Lung (tissue), 12 donors: ENCODE results near the gene RNF182. TPM values are rescaled to one million over a fixed set of nuclear protein-coding genes. Genes with fewer than 3 reads are reported as not detected.

Source experiments
- ATAC-seq: fragments of 200-7000 bp; cut with Tn5 transposase; one replicate; pipeline ENCODE4 v1.9.1; 2020; ENCODE audit warnings: moderate number of reproducible peaks; ENCODE audit not compliant: insufficient read depth, low FRiP score
- DNase-seq, 3 donors: peaks; one replicate each; pipeline ENCODE4 v3.0.0-alpha.2; 2013 to 2017
- H3K27ac ChIP-seq, 2 donors: one replicate each; pipeline ENCODE4 v1.5.1; 2013; ENCODE audit warnings: mild to moderate bottlenecking in 2 of 2, moderate library complexity in 2 of 2, control low read depth in 1 of 2, inconsistent platforms in 1 of 2, low read depth in 1 of 2, low read length in 1 of 2
- H3K27me3 ChIP-seq, 3 donors: one replicate each; pipeline ENCODE4 v1.5.1; 2013; ENCODE audit warnings: low read length in 2 of 3; ENCODE audit not compliant: control insufficient read depth in 3 of 3, insufficient read depth in 3 of 3
- H3K36me3 ChIP-seq, 4 donors: one replicate each; pipeline ENCODE4 v1.5.1; 2013; ENCODE audit warnings: low read length in 4 of 4, mild to moderate bottlenecking in 1 of 4, moderate library complexity in 1 of 4; ENCODE audit not compliant: control insufficient read depth in 4 of 4, insufficient read depth in 4 of 4
- H3K4me1 ChIP-seq, 5 donors: one replicate each; pipeline ENCODE4 v1.5.1; 2013; ENCODE audit warnings: low read length in 5 of 5, mild to moderate bottlenecking in 2 of 5, moderate library complexity in 1 of 5; ENCODE audit not compliant: control insufficient read depth in 5 of 5, insufficient read depth in 5 of 5
- H3K4me3 ChIP-seq: one replicate; pipeline ENCODE4 v1.5.1; 2013; ENCODE audit warnings: mild to moderate bottlenecking, control low read depth, moderate library complexity
- H3K9ac ChIP-seq, 2 donors: one replicate each; pipeline ENCODE4 v1.5.1; 2013; ENCODE audit warnings: low read length in 2 of 2, control low read depth in 1 of 2; ENCODE audit not compliant: insufficient read depth in 1 of 2
- H3K9me3 ChIP-seq, 4 donors: one replicate each; pipeline ENCODE4 v1.5.1; 2013; ENCODE audit warnings: low read length in 3 of 4, mild to moderate bottlenecking in 1 of 4, moderate library complexity in 1 of 4; ENCODE audit not compliant: control insufficient read depth in 4 of 4, insufficient read depth in 3 of 4
- CTCF ChIP-seq: IDR thresholded peaks from 2 replicates; pipeline ENCODE4 v1.5.1; 2012; ENCODE audit warnings: mild to moderate bottlenecking; ENCODE audit errors: control extremely low read depth, extremely low read depth
- WGBS, 2 donors: extraction: QIAGEN DNeasy Blood & Tissue Kit; methylation state at CpG; one replicate each; pipeline ENCODE4 v1.1.7; 2013; 5-methylcytosine and 5-hydroxymethylcytosine counted together
- polyA plus RNA-seq, 2 donors: library from polyadenylated mRNA; stranded (reverse); fragments of 200-250 nt; gene quantifications; one replicate each; pipeline ENCODE4 v1.2.1, GENCODE V29; 2013
- total RNA-seq, 2 donors: library from RNA; depleted of rRNA in 1 of 2; stranded (reverse); fragments of >200 nt in 1 of 2; gene quantifications; one replicate each; pipeline ENCODE4 v1.2.1, GENCODE V29; 2014 to 2021
- donor health status: control.
- donor health status: control.
- donor health status: Bipolar disorder and iron deficiency.
- donor health status: healthy.
- donor health status: DM: yes; HTN: yes; CAD: no.

Gene RNF182
- total and polyA plus RNA-seq, 4 donors, result 0.90 to 5.0 (median 1.8) TPM

DNA sequence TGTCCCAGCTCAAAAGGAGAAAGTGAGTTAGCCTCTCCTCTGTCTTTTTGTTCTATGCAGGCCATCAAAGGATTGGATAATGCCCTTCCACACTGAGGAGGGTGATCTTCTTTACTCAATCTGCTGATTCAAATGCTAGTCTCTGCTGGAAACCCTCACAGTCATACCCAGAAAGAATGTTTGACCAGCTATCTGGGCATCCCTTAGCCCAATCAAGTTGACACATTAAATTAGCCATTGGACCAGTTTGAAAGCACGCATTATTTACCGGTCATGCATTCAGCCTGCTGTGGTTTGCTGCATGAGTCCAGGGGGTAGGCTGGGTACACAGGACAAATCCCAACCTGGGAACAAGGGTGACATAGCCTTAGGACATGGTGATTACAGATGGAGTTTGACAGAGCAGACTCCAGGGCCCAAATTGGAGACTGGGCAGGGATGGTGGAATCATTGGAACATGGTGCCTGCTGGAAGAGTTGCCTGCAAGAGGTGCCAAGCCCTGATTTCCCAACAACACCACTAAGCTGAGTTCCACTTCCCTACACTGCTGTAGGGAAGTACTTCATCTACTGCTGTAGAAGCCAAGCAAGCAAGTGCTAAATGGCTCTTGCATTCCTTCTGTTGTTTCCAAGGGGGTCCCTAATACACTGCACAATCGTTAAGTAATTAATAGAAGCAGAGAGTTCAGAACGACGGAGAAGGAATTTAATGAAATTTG lies 87.7 kb downstream of the RNF182 start:
- Histone ChIP-seq H3K4me1 (peaks cover 0 to 13% (median 0%) of the 10 kb centered on the region in 5 donors), H3K27ac (no peak overlapping the region), H3K27me3 (no peaks in the 10 kb centered on the region), H3K9me3 (peaks cover 0 to 6% (median 0%) of the 10 kb centered on the region in 4 donors), H3K36me3 (no peaks in the 10 kb centered on the region), H3K9ac (no peak overlapping the region), H3K4me3 (no peak overlapping the region)
- WGBS, 2 donors, result 94 to 97% methylated on average over 5 of the region's 5 CpGs
- TF ChIP-seq CTCF, result no peak
- DNase-seq (no peak), ATAC-seq (no peak)

GRCh38 chr6:14015964-14016363 lies 91.2 kb downstream of the RNF182 start:
- no peaks in the 10 kb centered on the region for H3K27me3 ChIP-seq
- H3K9ac ChIP-seq, result no peak overlapping the region
- no peak overlapping the region for H3K27ac ChIP-seq
- peaks cover 0 to 6% (median 0%) of the 10 kb centered on the region in 4 donors for H3K9me3 ChIP-seq
- ATAC-seq (no peak), DNase-seq (no peak)
- no peak for TF ChIP-seq CTCF
- peaks cover 0 to 17% (median 2%) of the 10 kb centered on the region in 5 donors for H3K4me1 ChIP-seq
- H3K36me3 ChIP-seq, result no peaks in the 10 kb centered on the region
- H3K4me3 ChIP-seq, result no peak overlapping the region
- WGBS, 2 donors, result 88 to 91% methylated on average over 5 of the region's 5 CpGs

DNA sequence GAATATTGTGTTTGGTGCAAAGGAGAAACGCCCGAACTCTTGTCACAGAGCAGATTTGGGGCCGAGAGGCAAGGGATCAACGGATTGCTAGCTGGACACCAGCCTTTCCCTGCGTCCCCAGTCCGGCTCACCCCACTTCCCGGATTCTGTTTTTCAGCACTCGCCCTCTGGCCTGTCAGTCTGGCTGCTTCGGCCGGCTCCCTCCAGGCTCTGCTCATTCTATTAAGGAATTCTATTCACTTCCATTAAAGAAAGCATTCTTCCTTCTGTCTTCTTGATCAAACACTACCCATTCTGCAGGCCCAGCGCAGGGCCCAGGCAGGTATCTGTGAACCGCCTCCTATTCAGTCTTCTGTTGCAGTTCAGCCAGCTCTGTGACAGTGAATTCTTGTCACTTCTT lies 91.7 kb downstream of the RNF182 start:
- TF ChIP-seq CTCF, result no peak
- H3K4me1 ChIP-seq, result peaks cover 0 to 17% (median 2%) of the 10 kb centered on the region in 5 donors
- DNase-seq (no peak), ATAC-seq (no peak)
- WGBS, 2 donors, result 90 to 92% methylated on average over 12 of the region's 12 CpGs
- H3K27ac ChIP-seq, result no peak overlapping the region
- peak overlapping the region in 1 of 2 donors; percentile 35 for H3K9ac ChIP-seq
- no peak overlapping the region for H3K4me3 ChIP-seq
- H3K9me3 ChIP-seq, result peaks cover 0 to 6% (median 0%) of the 10 kb centered on the region in 4 donors
- no peaks in the 10 kb centered on the region for H3K36me3 ChIP-seq
- H3K27me3 ChIP-seq, result no peaks in the 10 kb centered on the region
